SH-SY5Y (cell line): ENCODE results near the gene TREX2.

Experiments
- GATA2 ChIP-seq: IDR thresholded peaks from 2 replicates; pipeline ENCODE4 v1.6.1; 2011; ENCODE audit warnings: mild to moderate bottlenecking, low read depth, low read length
- GATA3 ChIP-seq: IDR thresholded peaks from 2 replicates; pipeline ENCODE4 v1.6.1; 2011; ENCODE audit warnings: low read depth, mild to moderate bottlenecking, low read length, moderate library complexity

DNA sequence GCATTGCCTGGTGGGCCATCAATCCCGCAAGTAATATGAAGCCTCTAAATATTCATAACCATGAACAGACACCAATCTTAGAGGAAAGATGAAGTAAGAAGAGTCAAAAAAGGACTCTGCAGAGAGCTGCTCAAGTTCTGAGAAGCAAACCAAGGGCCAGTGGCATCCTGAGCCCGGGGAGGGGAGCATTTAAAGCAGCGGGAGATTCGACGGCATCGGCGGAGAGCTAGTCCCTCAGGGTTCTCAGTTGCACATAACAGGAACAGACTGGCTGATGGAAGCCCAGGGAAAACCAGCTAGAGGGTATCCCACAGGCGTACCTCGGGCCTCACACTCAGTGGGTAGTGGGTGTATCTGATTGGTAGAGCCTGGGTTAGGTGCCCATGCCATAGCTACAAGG, 39.8 kb downstream of the TREX2 start:
- no peak for TF ChIP-seq GATA3
- no peak for TF ChIP-seq GATA2
